DND-41 (cell line): ENCODE measurements around the gene NPIPA5.
"Not testable (repeated sequence)": the region's sequence is repeated elsewhere in the genome, so short reads cannot be mapped to it uniquely, and the experiment has no call there.

Experiments
- ATAC-seq: fragments of 200-7000 bp; cut with Tn5 transposase; 3 replicates; pipeline ENCODE4 v1.9.1; 2021; ENCODE audit warnings: low read depth; ENCODE audit not compliant: insufficient read depth
- DNase-seq: peaks from one replicate; pipeline ENCODE4 v3.0.0-alpha.2; 2020
- H2AFZ ChIP-seq: 2 replicates; pipeline ENCODE4 v1.6.0; 2012; ENCODE audit warnings: low read depth, low read length
- H3K27ac ChIP-seq: 2 replicates; pipeline ENCODE4 v1.5.1; 2012; ENCODE audit warnings: low read length, inconsistent platforms
- H3K27me3 ChIP-seq: fragments of 200-600 bp; sonication (generic); 2 replicates; pipeline ENCODE4 v1.6.0; 2012; ENCODE audit warnings: low read length, mild to moderate bottlenecking, inconsistent platforms; ENCODE audit not compliant: insufficient read depth, poor library complexity
- H3K36me3 ChIP-seq: 2 replicates; pipeline ENCODE4 v1.5.1; 2012; ENCODE audit warnings: low read length, inconsistent platforms; ENCODE audit not compliant: insufficient read depth
- H3K4me1 ChIP-seq: 2 replicates; pipeline ENCODE4 v1.5.1; 2012; ENCODE audit warnings: mild to moderate bottlenecking, low read length; ENCODE audit not compliant: insufficient read depth
- H3K4me2 ChIP-seq: 2 replicates; pipeline ENCODE4 v1.6.0; 2012; ENCODE audit warnings: mild to moderate bottlenecking, moderate library complexity, low read length, inconsistent platforms; ENCODE audit not compliant: insufficient read depth
- H3K4me3 ChIP-seq, 2 experiments: fragments of 200-600 bp in 1 of 2; shearing (Covaris generic) in 1 of 2; 2 replicates each; pipeline ENCODE4 v1.5.1; 2012 to 2016; ENCODE audit warnings: inconsistent platforms in 2 of 2, low read length in 2 of 2, mild to moderate bottlenecking in 2 of 2, low read depth in 1 of 2, moderate library complexity in 1 of 2
- H3K79me2 ChIP-seq: 2 replicates; pipeline ENCODE4 v1.6.0; 2012; ENCODE audit warnings: low read length, inconsistent platforms; ENCODE audit not compliant: insufficient read depth
- H3K9ac ChIP-seq: 2 replicates; pipeline ENCODE4 v1.6.0; 2012; ENCODE audit warnings: low read depth, mild to moderate bottlenecking, inconsistent platforms, low read length, moderate library complexity
- H3K9me3 ChIP-seq: 2 replicates; pipeline ENCODE4 v1.5.1; 2012; ENCODE audit warnings: low read length, moderate library complexity, mild to moderate bottlenecking, inconsistent platforms; ENCODE audit not compliant: insufficient read depth, severe bottlenecking
- H4K20me1 ChIP-seq: 2 replicates; pipeline ENCODE4 v1.6.0; 2012; ENCODE audit warnings: low read length; ENCODE audit not compliant: insufficient read depth

The NPIPA5 gene

GRCh38 chr16:15388060-15388459 is 10.0 kb upstream of the NPIPA5 start:
- not testable (repeated sequence) for H3K9me3 ChIP-seq, ATAC-seq, H3K27ac ChIP-seq, DNase-seq, H2AFZ ChIP-seq, H3K27me3 ChIP-seq, H3K9ac ChIP-seq, H3K4me2 ChIP-seq, H3K4me3 ChIP-seq, H3K4me1 ChIP-seq, H4K20me1 ChIP-seq, H3K79me2 ChIP-seq, H3K36me3 ChIP-seq

- not testable (repeated sequence) for DNase-seq, H3K4me1 ChIP-seq, H3K36me3 ChIP-seq, H3K27me3 ChIP-seq, ATAC-seq, H3K9ac ChIP-seq, H2AFZ ChIP-seq, H3K4me2 ChIP-seq, H4K20me1 ChIP-seq, H3K27ac ChIP-seq, H3K79me2 ChIP-seq, H3K4me3 ChIP-seq, H3K9me3 ChIP-seq
Observed at GRCh38 chr16:15382810-15383209, 4.7 kb upstream of the NPIPA5 start.

- not testable (repeated sequence) for H3K4me2 ChIP-seq, DNase-seq, H3K79me2 ChIP-seq, H3K27me3 ChIP-seq, H3K9ac ChIP-seq, H3K9me3 ChIP-seq, H3K4me1 ChIP-seq, H3K27ac ChIP-seq, H3K4me3 ChIP-seq, ATAC-seq, H3K36me3 ChIP-seq, H2AFZ ChIP-seq, H4K20me1 ChIP-seq
Observed at GRCh38 chr16:15357495-15357894, 20.6 kb downstream of the NPIPA5 start.

GRCh38 chr16:15354846-15355245 is 23.2 kb downstream of the NPIPA5 start:
- not testable (repeated sequence) for H3K36me3 ChIP-seq, ATAC-seq, DNase-seq

GRCh38 chr16:15352852-15353251 is 25.2 kb downstream of the NPIPA5 start:
- not testable (repeated sequence) for H3K79me2 ChIP-seq, ATAC-seq, H3K27me3 ChIP-seq

More at GRCh38 chr16:15354846-15355245, 23.2 kb downstream of the NPIPA5 start:
- not testable (repeated sequence) for H4K20me1 ChIP-seq, H3K27me3 ChIP-seq, H3K9me3 ChIP-seq, H3K4me2 ChIP-seq, H3K4me1 ChIP-seq, H3K79me2 ChIP-seq, H3K27ac ChIP-seq, H2AFZ ChIP-seq, H3K4me3 ChIP-seq, H3K9ac ChIP-seq

GRCh38 chr16:15351745-15352144 is 26.3 kb downstream of the NPIPA5 start:
- not testable (repeated sequence) for H3K27ac ChIP-seq, H3K4me1 ChIP-seq, H3K4me3 ChIP-seq, H3K36me3 ChIP-seq, H4K20me1 ChIP-seq, H3K9me3 ChIP-seq, H3K27me3 ChIP-seq, H3K79me2 ChIP-seq, DNase-seq, ATAC-seq, H3K9ac ChIP-seq, H3K4me2 ChIP-seq, H2AFZ ChIP-seq

More at GRCh38 chr16:15352852-15353251, 25.2 kb downstream of the NPIPA5 start:
- not testable (repeated sequence) for H3K27ac ChIP-seq, H3K9me3 ChIP-seq, H3K36me3 ChIP-seq, DNase-seq, H2AFZ ChIP-seq, H3K9ac ChIP-seq, H4K20me1 ChIP-seq, H3K4me3 ChIP-seq, H3K4me1 ChIP-seq, H3K4me2 ChIP-seq

- not testable (repeated sequence) for H2AFZ ChIP-seq, H3K27ac ChIP-seq, H3K9me3 ChIP-seq, H3K79me2 ChIP-seq, H3K27me3 ChIP-seq, H4K20me1 ChIP-seq, ATAC-seq, H3K9ac ChIP-seq, H3K4me1 ChIP-seq, H3K4me2 ChIP-seq, H3K36me3 ChIP-seq, H3K4me3 ChIP-seq, DNase-seq
Observed at GRCh38 chr16:15351251-15351650, 26.8 kb downstream of the NPIPA5 start.

GRCh38 chr16:15348721-15349120 is 29.4 kb downstream of the NPIPA5 start:
- ATAC-seq, H3K4me3 ChIP-seq, H3K9ac ChIP-seq, H2AFZ ChIP-seq, H3K4me2 ChIP-seq, H3K9me3 ChIP-seq, H3K36me3 ChIP-seq, H3K27ac ChIP-seq, H3K4me1 ChIP-seq, H3K79me2 ChIP-seq, H4K20me1 ChIP-seq, DNase-seq, H3K27me3 ChIP-seq: not testable (repeated sequence)
